GM18502 (cell line): ENCODE results near the gene REN.

ENCODE experiments used
- ATAC-seq: cut with Tn5 transposase; IDR thresholded peaks from one replicate; pipeline ENCODE4 v1.9.1; 2021; ENCODE audit warnings: mild to moderate bottlenecking; ENCODE audit not compliant: unreplicated experiment, poor library complexity

The REN gene

GRCh38 chr1:204166219-204166618 lies at the start of gene REN:
TSS of gene REN (minus strand) at chr1:204166337. CDS start at chr1:204166293, 44 bp downstream.
- no peak for ATAC-seq

- no peak for ATAC-seq
Observed at GRCh38 chr1:204213668-204214662, 47.8 kb upstream of the REN start, which contains the start of gene GOLT1A. TSS of gene GOLT1A (minus strand) at chr1:204213988. CDS start at chr1:204213906, 82 bp downstream.

- ATAC-seq = no peak
Observed at GRCh38 chr1:204212715-204213114, 46.6 kb upstream of the REN start.

- ATAC-seq = no peak
Observed at GRCh38 chr1:204211046-204211445, 44.9 kb upstream of the REN start.

DNA sequence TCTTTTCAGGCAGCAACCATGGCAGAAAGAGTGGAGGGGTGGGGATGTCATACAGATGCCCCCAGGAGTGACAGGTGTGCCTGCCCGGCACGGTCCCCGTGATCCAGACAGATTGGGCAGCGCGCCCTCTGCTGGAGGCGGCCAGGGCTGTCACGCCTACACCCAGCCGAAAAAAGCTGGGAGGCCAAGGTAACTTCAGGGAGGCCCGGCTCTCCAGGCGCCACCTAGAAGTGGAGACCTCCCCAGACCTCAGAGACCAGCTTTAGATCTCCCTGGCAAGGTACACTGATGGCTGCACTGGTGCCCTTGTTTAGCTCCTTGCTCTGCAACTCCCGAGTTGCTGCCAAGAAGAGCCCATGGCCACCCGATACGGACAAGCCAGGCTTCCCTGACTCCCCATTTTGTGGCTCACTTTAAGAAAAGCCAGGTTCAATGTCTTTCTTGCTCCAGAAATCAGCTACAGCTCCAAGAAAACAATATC lies 41.0 kb upstream of the REN start:
- ATAC-seq = no peak

DNA sequence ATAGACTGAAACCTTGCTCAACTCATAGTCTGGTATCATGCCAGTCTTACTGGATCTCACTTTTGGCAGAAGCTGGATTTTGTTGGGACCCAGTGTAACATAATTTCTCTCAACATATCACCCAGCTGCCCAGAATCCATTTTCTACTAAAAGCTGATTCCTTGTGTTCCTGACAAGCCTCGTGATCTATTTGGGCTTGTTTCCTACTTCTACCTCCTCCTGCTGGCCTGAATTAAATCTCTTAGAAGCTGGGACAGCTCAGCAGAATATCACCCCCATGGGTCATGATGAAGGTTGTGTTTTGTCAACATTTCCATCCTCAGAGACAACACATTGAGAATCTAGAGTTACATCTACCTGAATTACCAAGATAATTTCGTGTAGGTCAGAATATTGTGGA lies 40.0 kb upstream of the REN start:
- no peak for ATAC-seq

DNA sequence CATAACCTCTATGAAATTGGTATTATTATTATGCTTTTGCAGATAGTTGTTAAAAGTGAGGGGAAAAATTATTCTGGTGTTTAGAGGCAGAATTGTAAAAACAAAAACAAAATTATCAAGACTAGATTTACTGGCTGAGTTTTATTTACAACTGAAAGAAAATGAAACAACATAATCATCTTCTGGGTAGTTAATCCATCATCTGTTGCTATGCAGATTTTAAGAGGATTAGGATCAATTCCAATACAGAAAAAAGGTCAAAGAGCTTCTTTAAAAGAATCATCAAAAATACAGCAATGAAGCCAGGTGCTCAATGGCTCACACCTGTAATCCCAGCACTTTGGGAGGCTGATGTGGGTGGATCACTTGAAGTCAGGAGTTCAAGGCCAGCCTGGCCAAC lies 39.3 kb upstream of the REN start:
- no peak for ATAC-seq

DNA sequence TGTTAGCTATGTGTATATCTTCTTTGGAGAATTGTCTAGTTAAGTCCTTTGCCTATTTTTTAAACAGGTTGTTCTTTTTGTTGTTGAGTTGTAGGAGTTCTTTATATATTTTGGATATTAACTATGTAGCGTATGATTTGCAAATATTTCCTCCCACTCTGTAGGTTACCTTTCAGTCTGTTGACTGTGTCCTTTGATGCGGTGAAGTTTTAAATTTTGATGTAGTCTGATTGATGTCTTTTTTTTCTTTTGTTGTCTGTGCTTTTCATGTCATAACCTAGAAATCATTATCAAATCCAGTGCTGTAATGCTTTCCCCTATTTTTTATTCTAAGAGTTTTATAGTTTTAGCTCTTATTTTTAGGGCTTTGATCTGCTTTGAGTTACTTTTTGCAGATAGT lies 38.8 kb upstream of the REN start:
- no peak for ATAC-seq

- no peak for ATAC-seq
Observed at GRCh38 chr1:204203206-204203767, 37.1 kb upstream of the REN start.

DNA sequence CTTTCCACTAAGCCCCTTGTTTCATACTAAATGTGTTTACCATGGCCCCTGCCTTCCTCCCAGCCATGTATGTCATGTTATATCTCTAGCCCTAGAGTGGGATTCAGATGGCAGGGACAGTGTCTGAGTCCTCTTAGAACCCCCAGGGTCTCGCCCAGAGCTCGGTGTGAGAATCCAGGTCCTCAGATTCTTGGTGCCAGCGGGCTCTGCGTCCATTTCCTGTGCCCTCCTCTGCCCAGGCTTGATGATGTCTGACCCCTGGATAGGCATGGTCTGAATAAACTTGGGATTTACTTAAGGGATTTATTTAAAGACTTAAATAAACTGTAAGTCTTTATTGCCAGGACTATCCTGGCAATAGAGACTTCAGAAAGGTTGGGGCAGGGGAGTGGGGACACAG lies 36.3 kb upstream of the REN start:
- no peak for ATAC-seq

- no peak for ATAC-seq
Observed at GRCh38 chr1:204201348-204202040, 35.4 kb upstream of the REN start.

- ATAC-seq = no peak
Observed at GRCh38 chr1:204199579-204199978, 33.4 kb upstream of the REN start.

- no peak for ATAC-seq
Observed at GRCh38 chr1:204198348-204199340, 32.5 kb upstream of the REN start.

- no peak for ATAC-seq
Observed at GRCh38 chr1:204197068-204197467, 30.9 kb upstream of the REN start.

DNA sequence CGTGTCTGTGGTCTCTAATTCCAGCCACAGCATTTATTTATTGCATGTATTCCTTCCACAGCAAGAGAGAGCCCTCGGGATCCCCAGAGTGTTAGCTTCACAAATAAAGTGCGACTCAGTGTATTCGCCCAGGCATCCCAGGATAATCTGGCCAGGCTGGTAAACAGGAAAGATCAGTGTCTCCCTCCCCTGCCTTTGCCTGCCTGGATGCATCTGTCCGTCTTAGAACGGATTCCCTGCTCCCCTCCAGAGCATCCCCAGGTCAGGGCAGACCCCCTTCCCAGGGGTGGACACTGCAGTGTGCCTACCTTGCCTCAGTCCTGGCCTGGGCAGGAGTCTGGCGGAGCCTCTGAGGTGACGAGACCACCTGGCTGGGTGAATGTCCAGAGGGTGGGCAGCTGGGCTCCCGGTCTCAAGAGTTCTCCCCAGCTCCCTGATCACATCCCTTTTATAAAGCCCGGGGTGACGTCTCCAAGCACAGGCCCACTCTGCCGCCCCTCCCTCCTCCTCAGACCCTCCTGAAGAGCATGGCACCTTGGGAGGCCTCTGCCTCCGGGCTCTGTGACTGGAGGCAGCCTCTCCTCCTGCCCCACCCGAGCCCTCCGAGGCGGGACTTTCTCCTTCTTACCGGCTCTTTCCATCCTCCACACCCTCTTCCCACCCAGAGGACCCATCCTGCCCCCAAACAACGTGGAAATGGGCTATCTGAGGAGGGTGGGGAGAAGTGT lies 30.1 kb upstream of the REN start, which contains the start of gene KISS1:
Gene KISS1, minus strand, starts transcription at position 424 of the 728 bp plus-strand sequence. CDS start 3,615 bp downstream, outside the sequence.
- ATAC-seq = no peak

DNA sequence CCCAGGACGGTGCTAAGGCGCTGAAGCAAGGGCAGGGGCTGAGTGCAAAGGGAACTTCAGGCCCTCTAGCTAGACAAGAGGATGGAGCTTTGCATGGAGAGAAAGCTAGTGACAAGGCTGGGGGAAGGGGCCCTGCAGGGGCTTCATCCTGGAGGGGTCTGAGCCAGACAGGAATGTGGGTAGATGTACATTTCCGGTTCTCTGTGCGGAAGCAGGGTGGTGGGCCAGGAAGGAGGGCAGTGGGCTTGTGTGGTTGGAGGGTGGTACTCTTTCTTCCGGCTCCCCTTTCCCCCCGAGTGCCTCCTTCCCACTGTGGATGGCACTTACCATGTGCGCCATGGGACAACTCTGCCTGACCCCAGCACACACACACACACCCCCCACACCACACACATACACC lies 28.6 kb upstream of the REN start:
- no peak for ATAC-seq

DNA sequence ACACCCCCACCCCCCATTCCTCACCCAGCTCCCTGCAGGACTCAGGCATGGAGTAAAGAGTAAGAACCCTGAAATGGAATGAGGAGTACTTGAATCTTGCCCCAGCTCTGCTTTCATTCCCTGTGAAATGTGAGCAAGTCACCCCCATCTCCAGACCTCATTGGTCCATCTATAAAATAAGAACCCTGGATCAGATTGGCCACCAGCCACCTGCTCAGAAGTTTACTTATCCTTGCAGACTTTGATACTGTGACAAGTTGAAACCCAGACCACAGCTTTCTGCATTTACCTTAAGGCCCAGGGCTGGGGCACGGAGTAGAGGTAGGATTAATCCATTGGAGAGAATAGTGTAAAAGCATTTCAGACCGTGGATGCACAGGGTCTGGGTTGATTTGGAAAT lies 27.9 kb upstream of the REN start:
- no peak for ATAC-seq

DNA sequence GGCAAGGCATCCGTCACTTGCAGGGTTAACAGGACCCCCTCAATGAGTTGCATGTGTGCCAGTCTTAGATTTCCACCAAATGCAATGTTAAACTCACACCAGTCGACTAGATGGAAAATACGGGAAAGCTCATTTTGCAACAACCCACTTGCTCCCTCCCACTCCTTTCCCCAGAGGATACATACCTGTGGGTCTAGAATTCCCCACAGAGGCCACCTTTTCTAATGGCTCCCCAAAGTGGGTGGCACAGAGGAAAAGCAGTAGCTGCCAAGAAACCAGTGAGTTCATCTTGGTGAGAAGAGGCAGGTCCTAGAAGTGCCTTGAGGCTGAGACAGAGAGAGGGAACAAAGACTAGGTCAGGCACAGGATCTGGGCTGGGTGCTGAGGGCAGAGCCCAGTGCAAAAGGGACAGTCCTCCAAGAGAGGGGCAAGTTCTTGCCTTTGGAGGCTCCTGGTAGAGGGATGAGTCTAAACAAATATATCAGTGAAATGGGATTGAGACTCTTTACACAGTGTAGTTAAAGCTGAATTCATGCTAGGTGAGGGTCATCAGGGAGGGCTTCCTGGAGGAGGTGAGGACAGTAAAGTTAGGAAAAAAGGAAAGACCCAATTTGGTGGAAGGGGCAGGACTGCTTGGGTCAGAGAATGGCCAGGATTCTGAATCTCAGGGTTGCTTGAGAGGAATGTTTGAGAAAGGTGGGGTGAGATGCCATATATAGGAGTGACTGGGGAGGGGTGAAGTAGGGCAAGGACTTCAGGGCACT lies 26.6 kb upstream of the REN start:
- ATAC-seq = no peak
